GM19372 (cell line): Measurements from ENCODE around the gene MEF2B.
A peak's percentile ranks its signal among the peaks of the same experiment; 100 is the strongest.
"Not testable (repeated sequence)": the region's sequence is repeated elsewhere in the genome, so short reads cannot be mapped to it uniquely, and the experiment has no call there.

ENCODE experiments used
- ATAC-seq: cut with Tn5 transposase; IDR thresholded peaks from one replicate; pipeline ENCODE4 v1.9.1; 2021; ENCODE audit warnings: mild to moderate bottlenecking, low read depth, moderate library complexity; ENCODE audit not compliant: unreplicated experiment

MEF2B gene

GRCh38 chr19:19157808-19158207 lies 12.3 kb downstream of the MEF2B start:
- no peak for ATAC-seq

- ATAC-seq: peak; percentile 80
These were observed 14.4 kb downstream of the MEF2B start for GRCh38 chr19:19155495-19156219.

GRCh38 chr19:19154768-19155494 lies 15.1 kb downstream of the MEF2B start:
- no peak for ATAC-seq

GRCh38 chr19:19152668-19153384 lies 17.2 kb downstream of the MEF2B start:
- ATAC-seq: no peak

GRCh38 chr19:19151418-19151817 lies 18.6 kb downstream of the MEF2B start:
- no peak for ATAC-seq

GRCh38 chr19:19149435-19149834 lies 20.6 kb downstream of the MEF2B start:
- no peak for ATAC-seq

- ATAC-seq: not testable (repeated sequence)
These were observed 21.6 kb downstream of the MEF2B start for GRCh38 chr19:19148504-19148903.

- no peak for ATAC-seq
These were observed 22.7 kb downstream of the MEF2B start for GRCh38 chr19:19147344-19147743.

- no peak for ATAC-seq
These were observed 23.2 kb downstream of the MEF2B start for GRCh38 chr19:19146865-19147264.

- no peak for ATAC-seq
These were observed 24.1 kb downstream of the MEF2B start for GRCh38 chr19:19145684-19146608.

- no peak for ATAC-seq
These were observed 24.8 kb downstream of the MEF2B start for GRCh38 chr19:19145281-19145680.

- no peak for ATAC-seq
These were observed 27.7 kb downstream of the MEF2B start for GRCh38 chr19:19142347-19142746.

- no peak for ATAC-seq
These were observed 29.6 kb downstream of the MEF2B start for GRCh38 chr19:19140476-19140875.

- no peak for ATAC-seq
These were observed 30.2 kb downstream of the MEF2B start for GRCh38 chr19:19139876-19140229.

- peak; percentile 99 for ATAC-seq
These were observed 31.7 kb downstream of the MEF2B start, which contains the start of gene TMEM161A for GRCh38 chr19:19138109-19138981. TSS of gene TMEM161A (minus strand) at chr19:19138478. CDS start at chr19:19138428, 50 bp downstream.

- no peak for ATAC-seq
These were observed 32.4 kb downstream of the MEF2B start for GRCh38 chr19:19137556-19138108.

- ATAC-seq: not testable (repeated sequence)
These were observed 34.4 kb downstream of the MEF2B start for GRCh38 chr19:19135713-19136112.

GRCh38 chr19:19134687-19135158 lies 35.3 kb downstream of the MEF2B start:
- ATAC-seq: no peak

GRCh38 chr19:19133985-19134384 lies 36.1 kb downstream of the MEF2B start:
- no peak for ATAC-seq
